ENCODE results near the gene ARMC7. TPM values are rescaled to one million over a fixed set of nuclear protein-coding genes. Genes with fewer than 3 reads are reported as not detected.
"Not testable (repeated sequence)": the region's sequence is repeated elsewhere in the genome, so short reads cannot be mapped to it uniquely, and the experiment has no call there.

ARMC7 gene
- total RNA-seq, 4 donors from 2014 or later, result 4.1 to 27.0 (median 24.1) TPM

- Histone ChIP-seq H3K9me3 (no peaks in the 10 kb centered on the region), H3K27me3 (no peaks in the 10 kb centered on the region), H3K4me3 (peak overlapping the region; percentile 76 to 99 (median 86)), H3K36me3 (peaks cover 0 to 16% (median 0%) of the 10 kb centered on the region in 3 donors), H3K4me1 (peaks cover under 1 to 42% (median 12%) of the 10 kb centered on the region in 4 donors), H3K27ac (peak overlapping the region; percentile 95 to 97 (median 96))
- no peak for TF ChIP-seq POLR2A (IDR thresholded peaks at IDR 0.05)
- TF ChIP-seq CTCF (IDR thresholded peaks at IDR 0.05), result no peak
- DNase-seq, result peak in 1 of 3 donors; percentile 52
Measured at GRCh38 chr17:75130059-75130631, 20.4 kb downstream of the ARMC7 start.

GRCh38 chr17:75130632-75131277 is 21.0 kb downstream of the ARMC7 start:
- Histone ChIP-seq H3K4me3 (peak overlapping the region; percentile 76 to 99 (median 86)), H3K36me3 (peaks cover 0 to 22% (median 0%) of the 10 kb centered on the region in 3 donors), H3K27me3 (no peaks in the 10 kb centered on the region), H3K27ac (peak overlapping the region; percentile 95 to 97 (median 96)), H3K4me1 (peaks cover 0 to 36% (median 6%) of the 10 kb centered on the region in 4 donors), H3K9me3 (no peaks in the 10 kb centered on the region)
- DNase-seq, result peak; percentile 46 to 76 (median 71)
- TF ChIP-seq POLR2A (IDR thresholded peaks at IDR 0.05) (no peak), CTCF (IDR thresholded peaks at IDR 0.05) (peak; percentile 24 to 70 (median 54))

- Histone ChIP-seq H3K36me3 (peaks cover 0 to 28% (median 0%) of the 10 kb centered on the region in 3 donors), H3K27me3 (no peaks in the 10 kb centered on the region), H3K4me1 (peaks cover 0 to 30% (median 3%) of the 10 kb centered on the region in 4 donors), H3K4me3 (peak within 1 kb of the TSS; percentile 76 to 99 (median 86)), H3K27ac (peak within 1 kb of the TSS; percentile 95 to 97 (median 96)), H3K9me3 (no peaks in the 10 kb centered on the region)
- peak; percentile 68 to 87 (median 80) for TF ChIP-seq CTCF (IDR thresholded peaks at IDR 0.05)
- TF ChIP-seq POLR2A (IDR thresholded peaks at IDR 0.05), result peak; percentile 69 to 82
- DNase-seq, result peak; percentile 85 to 93 (median 93)
Measured at GRCh38 chr17:75131278-75132017, 21.7 kb downstream of the ARMC7 start, which contains the start of gene NT5C. Gene NT5C, minus strand, starts transcription at chr17:75131742. Its CDS starts 35 bp downstream, at chr17:75131707.

- Histone ChIP-seq H3K4me1 (peaks cover 0 to 30% (median 2%) of the 10 kb centered on the region in 4 donors), H3K36me3 (peaks cover 0 to 28% (median 0%) of the 10 kb centered on the region in 3 donors), H3K27ac (peak overlapping the region; percentile 95 to 97 (median 96)), H3K4me3 (peak overlapping the region; percentile 76 to 99 (median 86))
- H3K27me3 ChIP-seq, H3K9me3 ChIP-seq, DNase-seq: not testable (repeated sequence)
Measured at GRCh38 chr17:75132018-75133000, 22.5 kb downstream of the ARMC7 start.

- H3K36me3 ChIP-seq, result peaks cover 0 to 29% (median 0%) of the 10 kb centered on the region in 3 donors
- no peaks in the 10 kb centered on the region for H3K27me3 ChIP-seq
- H3K4me1 ChIP-seq, result peaks cover 0 to 29% (median 2%) of the 10 kb centered on the region in 4 donors
- TF ChIP-seq POLR2A (IDR thresholded peaks at IDR 0.05) (no peak), CTCF (IDR thresholded peaks at IDR 0.05) (no peak)
- no peak overlapping the region for H3K4me3 ChIP-seq
- no peaks in the 10 kb centered on the region for H3K9me3 ChIP-seq
- H3K27ac ChIP-seq, result no peak overlapping the region
- no peak for DNase-seq
Measured at GRCh38 chr17:75133001-75133400, 23.2 kb downstream of the ARMC7 start.

- H3K27me3 ChIP-seq, H3K27ac ChIP-seq, DNase-seq, H3K4me3 ChIP-seq, H3K9me3 ChIP-seq: not testable (repeated sequence)
- Histone ChIP-seq H3K4me1 (peaks cover 0 to 21% (median 2%) of the 10 kb centered on the region in 4 donors), H3K36me3 (peaks cover 0 to 35% (median 0%) of the 10 kb centered on the region in 3 donors)
Measured at GRCh38 chr17:75133607-75134347, 24.0 kb downstream of the ARMC7 start.

Measured in Peyer's patch (tissue), 4 donors.